K562 (cell line): Measurements from ENCODE around the gene PDLIM7. TPM values are rescaled to one million over a fixed set of nuclear protein-coding genes. Genes with fewer than 3 reads are reported as not detected.
A peak's percentile ranks its signal among the peaks of the same experiment; 100 is the strongest.

ENCODE experiments used
- ATAC-seq: fragments of 200-7000 bp; cut with Tn5 transposase; 3 replicates; pipeline ENCODE4 v1.9.1; 2020; ENCODE audit warnings: moderate library complexity
- BruUV-seq: library from RNA; stranded (reverse); fragments of 400-500 nt; replicated peaks from 2 replicates; lab custom pipeline; 2021; lab: Mats Ljungman, UMichigan
- CTCF ChIA-PET: fragments of 300-600 bp; formaldehyde crosslinking; extraction: SDS; loops from one replicate; lab custom pipeline; 2021; ENCODE audit warnings: low intra/inter-chr PET ratio; lab: Yijun Ruan, JAX
- POLR2A ChIA-PET: fragments of 300-600, 350-650 bp; sonication (Branson Sonifier 250); formaldehyde crosslinking; extraction: SDS; loops from one replicate; lab custom pipeline; 2021; ENCODE audit warnings: antibody characterized with exemption, inconsistent platforms; lab: Yijun Ruan, JAX
- DNase-seq, 4 experiments: peaks; one replicate each; pipeline versions ENCODE4 v3.0.0 to v3.0.0-alpha.2; 2011 to 2018; ENCODE audit warnings: low spot score in 3 of 4, mixed read lengths in 3 of 4; ENCODE audit errors: extremely low read depth in 1 of 4
- FAIRE-seq: peaks from 2 replicates; lab custom pipeline; 2011; peaks lifted over from hg19 to GRCh38; lab: Jason Lieb, UNC
- H2AFZ ChIP-seq: 2 replicates; pipeline ENCODE4 v1.6.0; 2011; ENCODE audit warnings: low read depth, low read length, control low read depth, inconsistent platforms
- H3K27ac ChIP-seq: fragments of 200-600 bp; 3 replicates; pipeline ENCODE4 v1.8.0; 2011; ENCODE audit warnings: low read depth, mild to moderate bottlenecking, control low read depth, inconsistent platforms, low read length, moderate library complexity, mixed read lengths; ENCODE audit errors: extremely low read depth
- H3K27me3 ChIP-seq, 2 experiments: fragments of 300-600 bp in 1 of 2; 2 replicates in 1 of 2; 3 replicates in 1 of 2; pipeline versions ENCODE4 v1.6.0 to v1.8.0; 2011; ENCODE audit warnings: inconsistent platforms in 2 of 2, low read length in 2 of 2, mild to moderate bottlenecking in 1 of 2, mixed read lengths in 1 of 2, moderate library complexity in 1 of 2; ENCODE audit not compliant: control insufficient read depth in 2 of 2, insufficient read depth in 2 of 2
- H3K36me3 ChIP-seq: fragments of 300-600 bp; 3 replicates; pipeline ENCODE4 v1.8.0; 2011; ENCODE audit warnings: mild to moderate bottlenecking, low read length, inconsistent platforms; ENCODE audit not compliant: control insufficient read depth, insufficient read depth
- H3K4me1 ChIP-seq, 2 experiments: fragments of 200-600 bp in 1 of 2; replicated peaks in 1 of 2; 2 replicates in 1 of 2; 3 replicates in 1 of 2; pipeline versions ENCODE4 v1.5.1 to v1.8.0; 2011; ENCODE audit warnings: inconsistent platforms in 2 of 2, low read length in 2 of 2, mild to moderate bottlenecking in 1 of 2, mixed read lengths in 1 of 2, moderate library complexity in 1 of 2; ENCODE audit not compliant: control insufficient read depth in 2 of 2, insufficient read depth in 2 of 2
- H3K4me2 ChIP-seq: 2 replicates; pipeline ENCODE4 v1.6.1; 2011; ENCODE audit warnings: low read length, control low read depth, inconsistent platforms, mixed read lengths; ENCODE audit not compliant: insufficient read depth
- H3K4me3 ChIP-seq: fragments of 200-600 bp; sonication (generic), shearing (Covaris generic); 2 replicates; pipeline ENCODE4 v1.5.1; 2016; ENCODE audit warnings: control low read depth, inconsistent platforms
- H3K79me2 ChIP-seq: fragments of 200-600 bp; 3 replicates; pipeline ENCODE4 v1.8.0; 2011; ENCODE audit warnings: low read length, inconsistent platforms; ENCODE audit not compliant: control insufficient read depth, insufficient read depth
- H3K9ac ChIP-seq, 2 experiments: 2 replicates each; pipeline versions ENCODE4 v1.6.0 to v1.6.1; 2011; ENCODE audit warnings: low read depth in 2 of 2, low read length in 2 of 2, control low read depth in 1 of 2, inconsistent platforms in 1 of 2, mild to moderate bottlenecking in 1 of 2, mixed read lengths in 1 of 2; ENCODE audit not compliant: insufficient read depth in 1 of 2
- H3K9me1 ChIP-seq: one replicate; pipeline ENCODE4 v1.6.0; 2011; ENCODE audit warnings: inconsistent platforms, mild to moderate bottlenecking, low read length, moderate library complexity; ENCODE audit not compliant: control insufficient read depth, insufficient read depth
- H3K9me3 ChIP-seq: replicated peaks from 2 replicates; pipeline ENCODE4 v1.5.1; 2011; ENCODE audit warnings: low read depth, low read length, inconsistent platforms; ENCODE audit not compliant: control insufficient read depth, insufficient read depth
- H4K20me1 ChIP-seq: replicated peaks from 2 replicates; pipeline ENCODE4 v1.6.1; 2011; ENCODE audit warnings: low read length, inconsistent platforms, mixed read lengths; ENCODE audit not compliant: control insufficient read depth, insufficient read depth
- ATF6 ChIP-seq: sonication (generic); formaldehyde crosslinking; IDR thresholded peaks from 2 replicates; pipeline ENCODE4 v1.4.0; 2020; ENCODE audit warnings: mild to moderate bottlenecking, missing genetic modification reagents
- BMI1 ChIP-seq: fragments of 150-350 bp; IDR thresholded peaks from 2 replicates; pipeline ENCODE4 v1.6.1; 2014; ENCODE audit warnings: low read length
- KHSRP ChIP-seq: fragments of 450-650 bp; IDR thresholded peaks from 2 replicates; pipeline ENCODE4 v1.6.1; 2017
- PHF20 ChIP-seq: fragments of 450-650 bp; IDR thresholded peaks from 2 replicates; pipeline ENCODE4 v1.6.1; 2018; ENCODE audit not compliant: partially characterized antibody
- RCOR1 ChIP-seq, 2 experiments: IDR thresholded peaks; 2 replicates each; pipeline ENCODE4 v1.6.1; 2012; ENCODE audit warnings: low read depth in 2 of 2, low read length in 2 of 2, borderline replicate concordance in 1 of 2, improper control_type of control experiment in 1 of 2
- VEZF1 ChIP-seq: fragments of 200-800 bp; sonication (Bioruptor generic); IDR thresholded peaks from 2 replicates; pipeline ENCODE4 v1.6.1; 2017; ENCODE audit warnings: missing genetic modification characterization, missing compliant biosample characterization
- ZEB2 ChIP-seq: fragments of 450-650 bp; IDR thresholded peaks from 2 replicates; pipeline ENCODE4 v1.6.1; 2016
- ZNF274 ChIP-seq: IDR thresholded peaks from 2 replicates; pipeline ENCODE4 v1.6.1; 2011; ENCODE audit warnings: low read depth, mild to moderate bottlenecking, low read length, moderate library complexity, borderline replicate concordance
- ZNF609 ChIP-seq: sonication (generic); formaldehyde crosslinking; IDR thresholded peaks from 2 replicates; pipeline ENCODE4 v1.8.1; 2023; ENCODE audit warnings: missing genetic modification reagents, mild to moderate bottlenecking, borderline replicate concordance
- ZNF668 ChIP-seq: fragments of 250-450 bp; sonication (Bioruptor Pico); IDR thresholded peaks from 2 replicates; pipeline ENCODE4 v1.8.0; 2022; ENCODE audit warnings: mild to moderate bottlenecking, inconsistent platforms
- WGBS: fragments of 100-300 bp; shearing (Covaris generic); methylation state at CpG from one replicate; pipeline ENCODE4 v1.1.6; 2016; ENCODE audit warnings: low coverage, mixed read lengths; ENCODE audit not compliant: insufficient coverage; ENCODE audit errors: missing lambda C conversion rate; 5-methylcytosine and 5-hydroxymethylcytosine counted together
- in situ Hi-C: fragments of 300-500 bp; cut with MboI; formaldehyde crosslinking; loops from 4 replicates; pipeline ENCODE4 v1.15.0; 2018; ENCODE audit warnings: inconsistent platforms, mixed read lengths
- intact Hi-C: fragments of 100-400 bp; cut with micrococcal nuclease; formaldehyde crosslinking; loops from 2 replicates; pipeline ENCODE4 v1.14.2; 2022
- polyA plus RNA-seq, 8 experiments: library from polyadenylated mRNA; depleted of rRNA in 4 of 8; stranded (reverse) in 5 of 8; unstranded in 3 of 8; fragments of >200 nt; fragmentation: Nextera tagmentation in 2 of 8; fragmentation: Illumina TruSeq in 1 of 8; extraction: Ambion mirVana in 2 of 8; extraction: Trizol in 1 of 8; gene quantifications; 2 replicates each; pipeline versions ENCODE4 v1.2.1 to v1.2.3, GENCODE V29; 2011 to 2014; ENCODE audit warnings: inconsistent platforms in 1 of 8, missing spikeins in 1 of 8
- total RNA-seq, 7 experiments: library from RNA; depleted of rRNA in 6 of 7; stranded (reverse); fragments of >200 nt in 6 of 7; fragmentation: Illumina TruSeq in 2 of 7; extraction: Trizol in 2 of 7; gene quantifications; 2 replicates each; pipeline versions ENCODE4 v1.2.1 to v1.2.3, GENCODE V29; 2011 to 2021; ENCODE audit warnings: low replicate concordance in 1 of 7

PDLIM7 gene
- total and polyA plus RNA-seq, 9 of the 15 experiments (the other 6 are each of a cell fraction or from before 2014, with no cell fraction given) = 2.1 to 124 (median 32.6) TPM

GRCh38 chr5:177455661-177456590 lies 41.5 kb downstream of the PDLIM7 start:
- Histone ChIP-seq H3K9ac (peak overlapping the region; percentile 69 to 97), H4K20me1 (peaks cover 16% of the 10 kb centered on the region; the same call in 1 of the 2 replicates), H3K4me2 (peak overlapping the region; percentile 88), H3K4me3 (peak overlapping the region; percentile 88), H3K9me1 (peaks cover 3% of the 10 kb centered on the region), H3K79me2 (peaks cover 10% of the 10 kb centered on the region; the same call in 2 of the 3 replicates), H2AFZ (peak overlapping the region; percentile 94), H3K27ac (peak overlapping the region; percentile 91), H3K36me3 (peaks cover 38% of the 10 kb centered on the region; the same call in 1 of the 3 replicates), H3K9me3 (no peaks in the 10 kb centered on the region), H3K4me1 (peaks cover 0 to 63% of the 10 kb centered on the region in 2 experiments; a peak in 3 of 5 replicates), H3K27me3 (no peaks in the 10 kb centered on the region)
- DNase-seq = peak; percentile 87 to 98 (median 92)
- BruUV-seq = TSS peak; percentile 94
- intact Hi-C loops = loop anchor here (1.0 to 2.0 kb wide), 3 partner anchors 29 to 143 kb away; partner anchors contain the start of genes GRK6 and PDLIM7
- CTCF ChIA-PET = interaction anchor here (0.5 to 6.2 kb wide), 10 partner anchors 35 to 342 kb away, joined by 3 to 107 read pairs (median 8); no protein-coding TSS in a partner anchor
- FAIRE-seq = peak; percentile 87
- WGBS = under 1% methylated on average over 60 of the region's 76 CpGs
- ATAC-seq = peak; percentile 64
- POLR2A ChIA-PET = interaction anchor here (0.6 to 2.0 kb wide), 13 partner anchors 10 to 1014 kb away, joined by 3 to 13 read pairs (median 3); partner anchors contain the start of genes MXD3 and PRR7
- in situ Hi-C loops = loop anchor here (10.0 kb wide), 1 partner anchor 341 kb away; no protein-coding TSS in a partner anchor
- TF ChIP-seq ATF6 (CRISPR knock-in tag) = no peak
- TF ChIP-seq ZNF609 (CRISPR knock-in tag) = no peak
- TF ChIP-seq ZNF274 = no peak
- TF ChIP-seq BMI1 = no peak
- no peak for TF ChIP-seq ZEB2
- no peak for TF ChIP-seq KHSRP
- peak; percentile 22 for TF ChIP-seq PHF20
- peak; percentile 93 for TF ChIP-seq VEZF1 (CRISPR knock-in tag)
- TF ChIP-seq ZNF668 (CRISPR knock-in tag) = no peak
- TF ChIP-seq RCOR1 (IDR thresholded peaks at IDR 0.05; ENCODE audit: borderline replicate concordance in 1 of 2, low read depth in 2 of 2, low read length in 2 of 2) = peak in 1 of 2 experiments; percentile 36; a peak in 1 of 4 replicates
